ENCODE data around the gene ACSM4. TPM values are rescaled to one million over a fixed set of nuclear protein-coding genes. Genes with fewer than 3 reads are reported as not detected.

The ACSM4 gene
- total RNA-seq, 1 experiment from 2014 or later = not detected

GRCh38 chr12:7310070-7310469, 6.2 kb downstream of the ACSM4 start:
- no peaks in the 10 kb centered on the region for H3K4me1 ChIP-seq
- TF ChIP-seq CTCF (IDR thresholded peaks at IDR 0.05; ENCODE audit: insufficient read depth in 1 of 2, low read depth in 1 of 2, low read length in 1 of 2, severe bottlenecking in 1 of 2, unreplicated experiment in 1 of 2) = no peak
- Mint-ChIP-seq H3K9me3 (ENCODE audit: unreplicated experiment) (no peaks in the 10 kb centered on the region), H3K4me3 (ENCODE audit: unreplicated experiment) (no peak overlapping the region), H3K27me3 (ENCODE audit: insufficient read depth, unreplicated experiment) (peaks cover 24% of the 10 kb centered on the region), H3K4me1 (ENCODE audit: low read depth, unreplicated experiment) (no peaks in the 10 kb centered on the region), H3K27ac (ENCODE audit: unreplicated experiment) (no peak overlapping the region), H3K36me3 (ENCODE audit: insufficient read depth, unreplicated experiment) (no peaks in the 10 kb centered on the region)
- H3K27me3 ChIP-seq (replicated peaks; ENCODE audit: control insufficient read depth, insufficient read depth, low read length) = no peaks in the 10 kb centered on the region; the same call in 1 of the 2 replicates
- no peaks in the 10 kb centered on the region for H3K9me3 ChIP-seq
- H3K36me3 ChIP-seq (ENCODE audit: control insufficient read depth, insufficient read depth, low read length) = no peaks in the 10 kb centered on the region
- no peak overlapping the region for H3K4me3 ChIP-seq (ENCODE audit: low read depth, low read length)
- intact Hi-C loops (cut with micrococcal nuclease; ENCODE audit: unreplicated experiment) = no loop called here
- ChIA-PET CTCF (no interaction called here), POLR2A (no interaction called here)
- no peak for DNase-seq
- BruUV-seq (replicated peaks) = no TSS peak

GRCh38 chr12:7319930-7320329, 16.1 kb downstream of the ACSM4 start:
- H3K27ac Mint-ChIP-seq (ENCODE audit: unreplicated experiment) = no peak overlapping the region
- Histone ChIP-seq H3K4me3 (ENCODE audit: low read depth, low read length) (no peak overlapping the region), H3K9me3 (no peaks in the 10 kb centered on the region), H3K4me1 (no peaks in the 10 kb centered on the region), H3K27me3 (replicated peaks; ENCODE audit: control insufficient read depth, insufficient read depth, low read length) (no peaks in the 10 kb centered on the region), H3K36me3 (ENCODE audit: control insufficient read depth, insufficient read depth, low read length) (no peaks in the 10 kb centered on the region)
- no peaks in the 10 kb centered on the region for H3K9me3 Mint-ChIP-seq (ENCODE audit: unreplicated experiment)
- intact Hi-C loops (cut with micrococcal nuclease; ENCODE audit: unreplicated experiment) = loop anchor here (5.0 kb wide), 1 partner anchor 142 kb away; no protein-coding TSS in a partner anchor
- ChIA-PET POLR2A (no interaction called here), CTCF (no interaction called here)
- no TSS peak for BruUV-seq (replicated peaks)
- peaks cover 12% of the 10 kb centered on the region for H3K27me3 Mint-ChIP-seq (ENCODE audit: insufficient read depth, unreplicated experiment)
- H3K4me1 Mint-ChIP-seq (ENCODE audit: low read depth, unreplicated experiment) = no peaks in the 10 kb centered on the region
- no peaks in the 10 kb centered on the region for H3K36me3 Mint-ChIP-seq (ENCODE audit: insufficient read depth, unreplicated experiment)
- H3K4me3 Mint-ChIP-seq (ENCODE audit: unreplicated experiment) = no peak overlapping the region
- no peak for DNase-seq
- TF ChIP-seq CTCF (IDR thresholded peaks at IDR 0.05; ENCODE audit: insufficient read depth in 1 of 2, low read depth in 1 of 2, low read length in 1 of 2, severe bottlenecking in 1 of 2, unreplicated experiment in 1 of 2) = no peak

- intact Hi-C loops (cut with micrococcal nuclease; ENCODE audit: unreplicated experiment) = loop anchor here (5.0 kb wide), 1 partner anchor 141 kb away; no protein-coding TSS in a partner anchor
- H3K9me3 Mint-ChIP-seq (ENCODE audit: unreplicated experiment) = no peaks in the 10 kb centered on the region
- no peak for TF ChIP-seq CTCF (IDR thresholded peaks at IDR 0.05; ENCODE audit: insufficient read depth in 1 of 2, low read depth in 1 of 2, low read length in 1 of 2, severe bottlenecking in 1 of 2, unreplicated experiment in 1 of 2)
- H3K4me3 Mint-ChIP-seq (ENCODE audit: unreplicated experiment) = no peak overlapping the region
- DNase-seq = no peak
- Histone ChIP-seq H3K4me1 (no peaks in the 10 kb centered on the region), H3K27me3 (replicated peaks; ENCODE audit: control insufficient read depth, insufficient read depth, low read length) (no peaks in the 10 kb centered on the region), H3K9me3 (no peaks in the 10 kb centered on the region), H3K4me3 (ENCODE audit: low read depth, low read length) (no peak overlapping the region), H3K36me3 (ENCODE audit: control insufficient read depth, insufficient read depth, low read length) (no peaks in the 10 kb centered on the region)
- BruUV-seq (replicated peaks) = no TSS peak
- CTCF ChIA-PET = no interaction called here
- H3K27me3 Mint-ChIP-seq (ENCODE audit: insufficient read depth, unreplicated experiment) = peaks cover 17% of the 10 kb centered on the region
- no peaks in the 10 kb centered on the region for H3K36me3 Mint-ChIP-seq (ENCODE audit: insufficient read depth, unreplicated experiment)
- no peak overlapping the region for H3K27ac Mint-ChIP-seq (ENCODE audit: unreplicated experiment)
- POLR2A ChIA-PET = no interaction called here
- H3K4me1 Mint-ChIP-seq (ENCODE audit: low read depth, unreplicated experiment) = no peaks in the 10 kb centered on the region
Measured at GRCh38 chr12:7321624-7322023, 17.8 kb downstream of the ACSM4 start.
